ENCODE data around the gene HYI.

Gene HYI

GRCh38 chr1:43444151-43444828 is 9.4 kb downstream of the HYI start:
- DNase-seq, result no peak

GRCh38 chr1:43443197-43443946 is 10.4 kb downstream of the HYI start:
- DNase-seq, result no peak

GRCh38 chr1:43442756-43443155 is 11.0 kb downstream of the HYI start:
- DNase-seq, result no peak

GRCh38 chr1:43441894-43442637 is 11.7 kb downstream of the HYI start:
- no peak for DNase-seq

- DNase-seq, result no peak
These were observed 12.4 kb downstream of the HYI start for GRCh38 chr1:43441166-43441893.

- no peak for DNase-seq
These were observed 13.4 kb downstream of the HYI start for GRCh38 chr1:43440358-43440757.

- DNase-seq, result no peak
These were observed 13.9 kb downstream of the HYI start for GRCh38 chr1:43439781-43440180.

- DNase-seq, result no peak
These were observed 14.7 kb downstream of the HYI start for GRCh38 chr1:43438953-43439581.

GRCh38 chr1:43438576-43438952 is 15.2 kb downstream of the HYI start:
- DNase-seq, result no peak

- no peak for DNase-seq
These were observed 15.7 kb downstream of the HYI start for GRCh38 chr1:43438006-43438405.

GRCh38 chr1:43437031-43437973 is 16.4 kb downstream of the HYI start:
- DNase-seq, result no peak

- no peak for DNase-seq
These were observed 17.4 kb downstream of the HYI start for GRCh38 chr1:43436371-43436770.

- DNase-seq, result no peak
These were observed 18.3 kb downstream of the HYI start for GRCh38 chr1:43435146-43436145.

GRCh38 chr1:43434256-43434655 is 19.5 kb downstream of the HYI start:
- no peak for DNase-seq

GRCh38 chr1:43432907-43433306 is 20.8 kb downstream of the HYI start:
- no peak for DNase-seq

- no peak for DNase-seq
These were observed 21.4 kb downstream of the HYI start for GRCh38 chr1:43432171-43432860.

- DNase-seq, result no peak
These were observed 22.1 kb downstream of the HYI start for GRCh38 chr1:43431676-43432075.

GRCh38 chr1:43430831-43431230 is 22.9 kb downstream of the HYI start:
- no peak for DNase-seq

- no peak for DNase-seq
These were observed 25.8 kb downstream of the HYI start for GRCh38 chr1:43427941-43428340.

GRCh38 chr1:43427524-43427923 is 26.2 kb downstream of the HYI start:
- DNase-seq, result no peak

Data from NCI-H226 (cell line).